Kidney epithelial cell (primary cell): ENCODE measurements around the gene MYO5A. TPM values are rescaled to one million over a fixed set of nuclear protein-coding genes. Genes with fewer than 3 reads are reported as not detected.
"Not testable (repeated sequence)": the region's sequence is repeated elsewhere in the genome, so short reads cannot be mapped to it uniquely, and the experiment has no call there.

Experiments
- DNase-seq: peaks from one replicate; pipeline ENCODE4 v3.0.0-alpha.2; 2010; ENCODE audit warnings: low read depth
- H3K27me3 ChIP-seq: 2 replicates; pipeline ENCODE4 v1.6.0; 2011; ENCODE audit warnings: low read length; ENCODE audit not compliant: control insufficient read depth, insufficient read depth
- H3K36me3 ChIP-seq: 2 replicates; pipeline ENCODE4 v1.5.1; 2011; ENCODE audit warnings: low read length; ENCODE audit not compliant: control insufficient read depth, insufficient read depth
- H3K4me3 ChIP-seq: 2 replicates; pipeline ENCODE4 v1.5.1; 2011; ENCODE audit warnings: low read depth, mild to moderate bottlenecking, control low read depth, low read length
- total RNA-seq: library from RNA; depleted of rRNA; stranded (reverse); fragments of >200 nt; gene quantifications from 2 replicates; pipeline ENCODE4 v1.2.3, GENCODE V29; 2015
- TF ChIP-seq, protein P1 (sequence below): IDR thresholded peaks from 2 replicates; pipeline ENCODE4 v1.5.1; 2011; ENCODE audit warnings: mild to moderate bottlenecking, moderate library complexity, low read length, control low read depth, inconsistent platforms; ENCODE audit not compliant: insufficient read depth, poor library complexity, severe bottlenecking

Gene MYO5A
- total RNA-seq, 1 donor from 2014 or later = 31.4 TPM

GRCh38 chr15:52496175-52496574, 32.5 kb downstream of the MYO5A start:
- TF ChIP-seq, protein P1, sequence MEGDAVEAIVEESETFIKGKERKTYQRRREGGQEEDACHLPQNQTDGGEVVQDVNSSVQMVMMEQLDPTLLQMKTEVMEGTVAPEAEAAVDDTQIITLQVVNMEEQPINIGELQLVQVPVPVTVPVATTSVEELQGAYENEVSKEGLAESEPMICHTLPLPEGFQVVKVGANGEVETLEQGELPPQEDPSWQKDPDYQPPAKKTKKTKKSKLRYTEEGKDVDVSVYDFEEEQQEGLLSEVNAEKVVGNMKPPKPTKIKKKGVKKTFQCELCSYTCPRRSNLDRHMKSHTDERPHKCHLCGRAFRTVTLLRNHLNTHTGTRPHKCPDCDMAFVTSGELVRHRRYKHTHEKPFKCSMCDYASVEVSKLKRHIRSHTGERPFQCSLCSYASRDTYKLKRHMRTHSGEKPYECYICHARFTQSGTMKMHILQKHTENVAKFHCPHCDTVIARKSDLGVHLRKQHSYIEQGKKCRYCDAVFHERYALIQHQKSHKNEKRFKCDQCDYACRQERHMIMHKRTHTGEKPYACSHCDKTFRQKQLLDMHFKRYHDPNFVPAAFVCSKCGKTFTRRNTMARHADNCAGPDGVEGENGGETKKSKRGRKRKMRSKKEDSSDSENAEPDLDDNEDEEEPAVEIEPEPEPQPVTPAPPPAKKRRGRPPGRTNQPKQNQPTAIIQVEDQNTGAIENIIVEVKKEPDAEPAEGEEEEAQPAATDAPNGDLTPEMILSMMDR = no peak
- H3K36me3 ChIP-seq = no peaks in the 10 kb centered on the region
- H3K27me3 ChIP-seq = no peaks in the 10 kb centered on the region
- no peak for DNase-seq
- no peak overlapping the region for H3K4me3 ChIP-seq

DNA sequence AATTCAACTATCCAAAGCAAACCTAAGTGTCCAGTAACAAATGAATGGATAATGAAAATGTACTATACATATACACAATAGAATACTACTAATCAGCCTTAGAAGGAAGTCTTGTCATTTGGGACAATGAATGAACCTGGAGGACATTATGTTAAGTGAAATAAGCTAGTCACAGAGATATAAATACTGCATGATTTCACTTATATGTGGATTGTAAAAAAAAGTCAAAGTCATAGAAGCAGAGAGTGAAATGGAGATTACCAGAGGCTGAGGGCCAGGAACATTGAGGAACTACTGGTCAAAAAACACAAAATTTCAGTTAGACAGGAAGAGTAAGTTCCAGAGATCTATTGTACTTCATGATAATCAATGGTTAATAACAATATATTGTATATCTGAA, 33.6 kb downstream of the MYO5A start:
- TF ChIP-seq, protein P1 = no peak
- no peaks in the 10 kb centered on the region for H3K36me3 ChIP-seq
- no peak for DNase-seq
- no peaks in the 10 kb centered on the region for H3K27me3 ChIP-seq
- no peak overlapping the region for H3K4me3 ChIP-seq

DNA sequence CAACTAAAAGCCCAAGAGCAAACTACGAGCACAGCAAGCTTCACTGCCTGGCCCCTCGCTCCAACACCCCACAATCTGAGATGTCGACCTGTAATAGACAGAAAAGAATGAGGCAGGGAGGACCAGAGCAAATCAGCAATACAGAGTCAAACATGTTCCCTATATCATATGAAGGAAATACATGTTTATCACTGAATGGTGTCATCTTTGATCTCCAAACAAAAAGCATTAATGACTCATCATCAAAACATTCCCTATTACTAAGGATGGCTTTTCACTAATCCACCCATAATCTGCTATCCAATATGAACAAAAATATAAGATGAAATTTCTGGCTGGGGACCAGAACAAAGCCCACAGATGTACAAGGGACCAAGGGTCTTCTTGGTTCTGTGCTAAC, 34.7 kb downstream of the MYO5A start:
- TF ChIP-seq, protein P1 = no peak
- no peak overlapping the region for H3K4me3 ChIP-seq
- no peak for DNase-seq
- no peaks in the 10 kb centered on the region for H3K36me3 ChIP-seq
- H3K27me3 ChIP-seq = no peaks in the 10 kb centered on the region

- Histone ChIP-seq H3K4me3 (no peak overlapping the region), H3K36me3 (no peaks in the 10 kb centered on the region), H3K27me3 (no peaks in the 10 kb centered on the region)
- no peak for DNase-seq
- TF ChIP-seq, protein P1 = no peak
Measured at GRCh38 chr15:52492132-52492531, 36.5 kb downstream of the MYO5A start.

- Histone ChIP-seq H3K4me3 (no peak overlapping the region), H3K36me3 (no peaks in the 10 kb centered on the region), H3K27me3 (no peaks in the 10 kb centered on the region)
- TF ChIP-seq, protein P1 = no peak
- DNase-seq = no peak
Measured at GRCh38 chr15:52491472-52491871, 37.2 kb downstream of the MYO5A start.

DNA sequence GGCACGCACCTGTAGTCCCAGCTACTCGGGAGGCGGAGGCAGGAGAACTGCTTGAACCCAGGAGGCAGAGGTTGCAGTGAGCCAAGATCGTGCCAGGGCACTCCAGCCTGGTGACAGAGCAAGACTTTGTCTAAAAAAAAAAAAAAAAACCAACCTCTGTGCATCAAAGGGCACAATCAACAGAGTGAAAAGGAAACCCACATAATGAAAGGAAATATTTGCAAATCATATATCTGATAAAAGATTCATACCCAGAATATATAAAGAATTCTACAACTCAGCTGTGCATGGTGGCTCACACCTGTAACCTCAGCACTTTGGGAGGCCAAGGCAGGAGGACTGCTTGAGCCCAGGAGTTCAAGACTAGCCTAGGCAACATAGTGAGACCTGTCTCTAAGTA, 39.2 kb downstream of the MYO5A start:
- H3K4me3 ChIP-seq, H3K36me3 ChIP-seq: not testable (repeated sequence)

More for the DNA sequence above, 39.2 kb downstream of the MYO5A start:
- not testable (repeated sequence) for H3K27me3 ChIP-seq, DNase-seq
